Skin epidermis (tissue), 12 donors: Measurements from ENCODE around the gene PTPMT1.
"Not testable (repeated sequence)": the region's sequence is repeated elsewhere in the genome, so short reads cannot be mapped to it uniquely, and the experiment has no call there.

Source experiments
- H3K27ac ChIP-seq, 21 experiments: fragments of 200-600 bp; sonication (generic) in 11 of 21; one replicate each; pipeline ENCODE4 v1.5.0; 2020; ENCODE audit warnings: mild to moderate bottlenecking in 3 of 21, inconsistent platforms in 2 of 21, moderate library complexity in 2 of 21
- H3K4me3 ChIP-seq, 7 experiments: fragments of 200-600 bp; sonication (generic) in 2 of 7; one replicate each; pipeline ENCODE4 v1.5.0; 2020; ENCODE audit warnings: inconsistent platforms in 2 of 7, mild to moderate bottlenecking in 2 of 7, moderate library complexity in 1 of 7

PTPMT1 gene

GRCh38 chr11:47541070-47541469, 24.3 kb upstream of the PTPMT1 start:
- peak overlapping the region in 6 of 21 experiments; percentile 1 to 78 (median 50) for H3K27ac ChIP-seq
- H3K4me3 ChIP-seq, result no peak overlapping the region

GRCh38 chr11:47545298-47545697, 20.1 kb upstream of the PTPMT1 start:
- no peak overlapping the region for H3K27ac ChIP-seq
- no peak overlapping the region for H3K4me3 ChIP-seq

GRCh38 chr11:47546274-47546673, 19.1 kb upstream of the PTPMT1 start:
- not testable (repeated sequence) for H3K27ac ChIP-seq, H3K4me3 ChIP-seq

- Histone ChIP-seq H3K27ac (peak overlapping the region in 3 of 21 experiments; percentile 20 to 97 (median 96)), H3K4me3 (no peak overlapping the region)
Observed at GRCh38 chr11:47550288-47551047, 14.9 kb upstream of the PTPMT1 start.

- Histone ChIP-seq H3K27ac (peak overlapping the region in 10 of 21 experiments; percentile 20 to 98 (median 96)), H3K4me3 (peak overlapping the region in 3 of 7 experiments; percentile 92 to 96 (median 95))
Observed at GRCh38 chr11:47551086-47551485, 14.3 kb upstream of the PTPMT1 start.

GRCh38 chr11:47552056-47552565, 13.3 kb upstream of the PTPMT1 start:
- Histone ChIP-seq H3K4me3 (peak overlapping the region; percentile 92 to 100 (median 96)), H3K27ac (peak overlapping the region; percentile 81 to 98 (median 95))

- peak within 1 kb of the TSS; percentile 81 to 98 (median 95) for H3K27ac ChIP-seq
- peak within 1 kb of the TSS; percentile 92 to 100 (median 96) for H3K4me3 ChIP-seq
Observed at GRCh38 chr11:47552566-47553405, 12.6 kb upstream of the PTPMT1 start, which contains the start of gene CELF1. Gene CELF1 (minus strand): TSS chr11:47553132. CDS start chr11:47499523, 53,609 bp downstream.

GRCh38 chr11:47553406-47553743, 12.0 kb upstream of the PTPMT1 start:
- H3K27ac ChIP-seq, result peak overlapping the region in 18 of 21 experiments; percentile 62 to 98 (median 95)
- peak overlapping the region; percentile 92 to 100 (median 96) for H3K4me3 ChIP-seq

GRCh38 chr11:47557004-47557403, 8.4 kb upstream of the PTPMT1 start:
- H3K27ac ChIP-seq, H3K4me3 ChIP-seq: not testable (repeated sequence)

GRCh38 chr11:47558695-47559094, 6.7 kb upstream of the PTPMT1 start:
- no peak overlapping the region for H3K27ac ChIP-seq
- H3K4me3 ChIP-seq, result no peak overlapping the region

GRCh38 chr11:47560426-47560825, 5.0 kb upstream of the PTPMT1 start:
- H3K4me3 ChIP-seq, result no peak overlapping the region
- H3K27ac ChIP-seq, result no peak overlapping the region

GRCh38 chr11:47562393-47562792, 3.0 kb upstream of the PTPMT1 start:
- H3K4me3 ChIP-seq, H3K27ac ChIP-seq: not testable (repeated sequence)

- peak overlapping the region in 2 of 21 experiments; percentile 84 to 96 for H3K27ac ChIP-seq
- not testable (repeated sequence) for H3K4me3 ChIP-seq
Observed at GRCh38 chr11:47564366-47564765, 1.0 kb upstream of the PTPMT1 start.

- Histone ChIP-seq H3K4me3 (peak overlapping the region; percentile 69 to 95 (median 84)), H3K27ac (peak overlapping the region; percentile 31 to 96 (median 89))
Observed at GRCh38 chr11:47564933-47565339, 463 bp upstream of the PTPMT1 start.

GRCh38 chr11:47566149-47566698, 825 bp downstream of the PTPMT1 start:
- peak overlapping the region in 20 of 21 experiments; percentile 59 to 96 (median 89) for H3K27ac ChIP-seq
- peak overlapping the region; percentile 69 to 95 (median 84) for H3K4me3 ChIP-seq

GRCh38 chr11:47569646-47570045, 4.2 kb downstream of the PTPMT1 start:
- no peak overlapping the region for H3K27ac ChIP-seq
- H3K4me3 ChIP-seq, result no peak overlapping the region

GRCh38 chr11:47570651-47571356, 5.4 kb downstream of the PTPMT1 start:
- no peak overlapping the region for H3K4me3 ChIP-seq
- peak overlapping the region in 1 of 21 experiments; percentile 12 for H3K27ac ChIP-seq

GRCh38 chr11:47571357-47571729, 5.9 kb downstream of the PTPMT1 start:
- Histone ChIP-seq H3K27ac (peak overlapping the region in 1 of 21 experiments; percentile 12), H3K4me3 (no peak overlapping the region)

GRCh38 chr11:47571895-47572294, 6.5 kb downstream of the PTPMT1 start:
- Histone ChIP-seq H3K27ac (peak overlapping the region in 2 of 21 experiments; percentile 0 to 26), H3K4me3 (no peak overlapping the region)
